NCI-H82 treated with DMSO at 0.1 percent for 48 hours (cell line): ENCODE measurements around the gene PLAA.
"Not testable (repeated sequence)": the region's sequence is repeated elsewhere in the genome, so short reads cannot be mapped to it uniquely, and the experiment has no call there.

Source experiments
- DNase-seq: peaks from one replicate; lab custom pipeline; 2025; ENCODE audit not compliant: unreplicated experiment; lab: John Stamatoyannopoulos, UW

The PLAA gene

DNA sequence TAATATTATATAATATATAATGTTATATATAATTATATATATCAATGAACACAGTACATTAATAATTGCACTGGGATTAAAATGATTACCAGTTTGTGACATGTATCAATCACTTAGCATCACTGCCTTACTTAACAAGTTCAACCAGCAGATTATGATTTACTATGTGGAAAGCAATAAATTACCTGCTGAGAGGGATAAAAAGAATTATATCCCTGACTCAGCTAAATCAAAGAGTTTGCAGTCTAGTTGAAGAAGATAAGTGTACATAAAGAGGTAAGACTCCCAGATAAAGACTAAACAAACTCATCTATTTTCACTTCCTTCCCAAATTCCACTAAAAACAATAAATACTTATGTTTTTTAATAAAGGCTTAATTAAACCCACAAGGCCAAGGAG, 11.2 kb downstream of the PLAA start:
- DNase-seq, result no peak

GRCh38 chr9:26928902-26929495, 18.0 kb downstream of the PLAA start:
- no peak for DNase-seq

- no peak for DNase-seq
Measured at GRCh38 chr9:26925609-26926008, 21.4 kb downstream of the PLAA start.

DNA sequence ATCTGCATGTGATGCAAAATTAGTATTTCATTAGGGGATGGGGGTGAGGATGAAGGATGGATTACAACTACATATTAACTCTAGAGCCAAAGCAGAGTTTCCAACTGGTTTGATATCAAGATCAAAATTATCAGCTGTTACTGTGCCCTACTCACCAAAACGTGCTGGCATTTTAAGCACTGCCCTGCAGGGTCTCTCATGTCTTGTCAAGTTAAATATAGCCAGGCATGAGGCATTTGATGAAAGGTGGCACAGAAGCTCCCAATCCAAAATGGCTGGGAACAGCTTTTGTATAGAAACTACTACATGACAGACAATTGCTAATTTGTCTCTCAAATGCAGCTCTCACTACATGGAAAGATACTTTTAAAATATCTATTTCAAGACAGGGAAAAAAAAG, 27.3 kb downstream of the PLAA start:
- DNase-seq, result no peak

DNA sequence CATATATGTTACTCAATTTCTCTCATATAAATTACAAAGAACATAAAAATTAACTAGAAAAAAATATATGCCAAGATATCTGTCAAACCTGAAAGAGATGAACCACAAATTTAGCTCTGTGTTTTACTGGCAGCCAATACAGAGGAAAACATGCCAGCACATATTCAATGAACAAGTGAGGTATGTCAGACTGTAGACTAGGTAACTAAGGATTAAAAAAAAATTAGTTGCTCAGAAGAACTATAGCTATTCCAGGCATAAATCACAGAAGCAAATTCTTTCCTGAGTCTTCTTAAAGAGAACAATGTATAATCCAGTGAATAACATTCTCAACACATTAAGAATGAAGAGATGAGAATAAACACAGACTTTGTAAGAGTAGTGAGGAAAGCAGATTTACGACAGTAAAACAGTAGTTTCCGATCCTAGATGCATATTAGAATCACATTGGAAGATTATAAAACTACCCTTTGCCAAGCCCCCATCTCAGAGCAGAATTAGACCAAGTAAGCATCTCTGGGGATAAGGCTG, 33.8 kb downstream of the PLAA start:
- no peak for DNase-seq

- DNase-seq, result no peak
Measured at GRCh38 chr9:26904671-26905070, 42.4 kb downstream of the PLAA start.

- no peak for DNase-seq
Measured at GRCh38 chr9:26904070-26904469, 43.0 kb downstream of the PLAA start.

DNA sequence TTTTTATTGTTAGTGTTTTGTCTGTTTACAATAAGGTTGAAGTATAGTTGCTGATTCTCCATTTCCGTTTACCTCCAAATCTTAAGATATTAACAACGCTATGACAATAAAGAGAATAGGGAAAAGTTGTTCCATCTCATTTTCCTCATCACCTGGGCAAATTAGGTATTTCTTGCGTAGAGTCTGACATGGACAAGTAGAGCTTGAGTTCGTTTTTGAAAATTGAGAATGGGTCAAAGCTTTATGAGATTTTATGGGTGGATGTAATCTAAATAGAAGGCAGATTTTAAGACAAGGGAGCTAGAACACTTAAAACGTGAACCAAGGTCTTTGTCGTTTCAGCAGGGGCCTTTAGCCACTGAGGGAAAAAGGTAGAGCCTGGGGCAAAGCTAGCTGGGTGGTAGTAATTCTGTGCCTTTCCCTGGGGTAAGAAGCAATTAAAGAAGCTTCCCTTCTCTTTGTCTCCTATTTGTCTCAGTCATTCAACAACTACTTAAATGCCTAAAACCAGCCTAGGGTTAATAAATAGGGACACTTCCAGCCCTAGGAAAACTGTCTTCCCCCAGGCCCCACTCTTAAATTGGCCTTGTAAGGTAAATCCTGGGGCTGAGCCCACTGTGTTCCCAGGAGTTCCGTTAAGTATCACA, 53.9 kb downstream of the PLAA start:
- no peak for DNase-seq

- DNase-seq, result peak; percentile 55
Measured at GRCh38 chr9:26892251-26893029, 54.6 kb downstream of the PLAA start, which contains the start of gene CAAP1. CAAP1 (minus strand) TSS chr9:26892802; CDS start chr9:26892715, 87 bp downstream.

- no peak for DNase-seq
Measured at GRCh38 chr9:26891726-26892125, 55.3 kb downstream of the PLAA start.

DNA sequence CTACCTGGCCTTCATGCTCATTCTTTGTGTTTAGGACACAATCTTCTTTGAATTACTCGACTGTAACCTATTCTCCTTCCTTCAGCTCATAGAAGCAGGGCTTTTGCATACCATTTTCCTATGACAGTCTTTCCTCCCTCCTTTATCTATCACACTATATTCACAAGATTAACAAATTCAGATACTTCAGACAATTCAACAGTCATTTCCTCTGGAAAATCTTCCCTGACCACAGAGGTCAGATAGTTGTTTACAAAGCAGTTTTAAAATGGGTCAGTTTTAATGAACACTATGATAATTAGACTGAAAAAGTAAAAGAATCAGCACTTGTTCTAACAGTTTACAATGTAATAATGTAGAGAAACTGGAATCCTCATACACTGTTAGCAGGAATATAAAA, 58.8 kb downstream of the PLAA start:
- DNase-seq, result no peak

- no peak for DNase-seq
Measured at GRCh38 chr9:26882154-26882553, 64.9 kb downstream of the PLAA start.

DNA sequence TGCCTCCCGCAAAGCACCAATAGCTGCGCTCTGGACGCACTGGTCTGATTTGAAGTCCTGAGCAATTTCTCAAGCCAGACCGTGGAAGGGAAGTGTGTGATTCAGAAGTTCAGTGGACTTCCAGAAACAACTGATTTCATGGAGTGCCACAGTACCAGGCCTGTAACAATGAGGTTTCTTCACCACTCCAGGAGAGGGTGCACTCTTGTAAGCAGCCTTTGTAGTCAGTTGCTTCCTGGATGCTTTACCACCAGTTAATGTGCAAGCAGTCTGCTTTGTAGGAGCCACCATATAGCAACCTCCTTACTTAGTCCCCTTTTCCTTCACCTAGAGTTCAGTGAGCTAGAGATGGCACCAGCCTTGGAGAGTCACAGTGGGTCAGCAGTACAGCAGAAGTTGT, 66.8 kb downstream of the PLAA start:
- no peak for DNase-seq

GRCh38 chr9:26875155-26875554, 71.9 kb downstream of the PLAA start:
- DNase-seq, result not testable (repeated sequence)

DNA sequence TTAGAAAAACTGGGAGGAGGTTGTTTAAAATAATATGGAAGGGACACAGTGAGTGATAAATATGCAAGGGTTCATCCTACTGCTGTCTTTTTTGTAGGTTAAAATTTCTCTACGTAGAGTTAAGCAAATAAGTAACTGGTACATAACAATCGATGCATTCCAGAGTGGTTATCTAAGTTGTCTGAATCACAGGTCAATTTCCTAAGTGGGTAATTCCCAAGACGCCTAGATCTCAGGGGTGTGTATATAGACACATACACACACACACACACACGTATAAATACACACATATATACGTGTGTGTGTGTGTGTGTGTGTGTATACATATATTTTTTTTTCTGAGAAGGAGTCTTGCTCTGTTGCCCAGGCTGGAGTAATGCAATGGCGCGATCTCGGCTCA, 76.8 kb downstream of the PLAA start:
- DNase-seq, result no peak

DNA sequence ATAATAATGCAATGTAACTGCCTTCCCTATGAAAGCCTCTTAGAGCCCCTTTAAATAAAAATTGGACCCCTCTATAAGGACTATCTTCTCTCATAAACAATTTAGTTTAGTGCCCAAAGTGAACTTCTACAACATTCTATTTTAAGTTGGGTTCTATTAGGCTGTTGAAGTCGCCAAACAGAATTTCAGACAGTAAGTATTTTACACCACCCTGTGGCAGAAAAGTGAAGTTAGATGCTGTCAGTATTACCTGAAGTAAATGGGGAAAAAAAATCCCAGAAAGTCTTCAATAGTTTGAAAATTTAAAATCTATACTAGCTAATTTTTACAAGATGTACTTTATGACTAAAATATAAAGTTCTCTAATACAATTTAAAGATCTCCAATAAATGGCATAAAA, 84.0 kb downstream of the PLAA start:
- DNase-seq, result no peak

DNA sequence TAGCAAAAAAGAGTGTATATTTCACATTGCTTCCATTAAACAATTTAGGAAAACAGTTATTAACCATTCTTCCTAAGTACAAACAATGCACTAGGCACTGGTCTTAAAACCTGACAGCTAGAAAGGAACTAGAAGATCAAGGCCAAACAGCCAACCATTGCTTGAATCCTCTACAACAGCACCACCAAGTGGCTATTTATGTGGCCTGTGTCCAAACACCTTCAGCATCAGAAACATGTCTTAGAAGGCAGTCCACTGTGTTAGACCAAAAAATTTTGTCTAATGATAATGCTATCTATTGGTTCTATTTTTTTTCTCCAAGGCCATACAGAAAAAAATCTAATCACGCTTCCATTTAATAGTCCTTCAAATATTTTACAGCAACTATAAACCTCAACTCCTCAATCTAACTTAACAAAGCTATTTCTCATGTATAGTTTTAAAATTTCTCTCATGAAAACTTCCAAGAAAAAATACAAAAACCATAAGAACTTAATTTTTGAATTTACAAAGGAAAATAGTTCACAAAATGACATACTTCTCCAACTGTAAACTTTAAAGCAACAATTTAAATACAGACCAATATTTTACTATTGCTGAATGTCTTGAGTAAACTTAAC, 90.5 kb downstream of the PLAA start:
- DNase-seq, result peak; percentile 12
